GM23248 (cell line): ENCODE data around the gene ACTL9. TPM values are rescaled to one million over a fixed set of nuclear protein-coding genes. Genes with fewer than 3 reads are reported as not detected.
A peak's percentile ranks its signal among the peaks of the same experiment; 100 is the strongest.

Experiments used
- DNase-seq: peaks from one replicate; pipeline ENCODE4 v3.0.0-alpha.2; 2015
- H2AFZ ChIP-seq: fragments of 200-600 bp; sonication (generic); 2 replicates; pipeline ENCODE4 v1.6.1; 2016; ENCODE audit warnings: antibody characterized with exemption
- H3F3A ChIP-seq: fragments of 200-600 bp; sonication (generic); 2 replicates; pipeline ENCODE4 v1.6.1; 2016; ENCODE audit warnings: mild to moderate bottlenecking, antibody characterized with exemption, mixed run types; ENCODE audit not compliant: insufficient read depth
- H3K27ac ChIP-seq: fragments of 200-600 bp; sonication (generic); 2 replicates; pipeline ENCODE4 v1.5.1; 2016; ENCODE audit warnings: mild to moderate bottlenecking
- H3K27me3 ChIP-seq: fragments of 200-600 bp; sonication (generic); replicated peaks from 2 replicates; pipeline ENCODE4 v1.6.1; 2016; ENCODE audit warnings: mild to moderate bottlenecking; ENCODE audit not compliant: insufficient read depth
- H3K36me3 ChIP-seq: fragments of 200-600 bp; sonication (generic); 2 replicates; pipeline ENCODE4 v1.6.1; 2016; ENCODE audit warnings: low read depth, mild to moderate bottlenecking
- H3K4me1 ChIP-seq: fragments of 200-600 bp; sonication (generic); 2 replicates; pipeline ENCODE4 v1.6.1; 2016; ENCODE audit warnings: mild to moderate bottlenecking; ENCODE audit not compliant: insufficient read depth
- H3K4me2 ChIP-seq: fragments of 200-600 bp; sonication (generic); one replicate; pipeline ENCODE4 v1.6.1; 2016; ENCODE audit warnings: mild to moderate bottlenecking; ENCODE audit not compliant: unreplicated experiment
- H3K4me3 ChIP-seq: fragments of 200-600 bp; sonication (generic); 2 replicates; pipeline ENCODE4 v1.5.1; 2016; ENCODE audit warnings: mild to moderate bottlenecking
- H3K79me2 ChIP-seq: fragments of 200-600 bp; sonication (generic); 2 replicates; pipeline ENCODE4 v1.6.1; 2016; ENCODE audit warnings: mild to moderate bottlenecking; ENCODE audit not compliant: insufficient read depth
- H3K9ac ChIP-seq: fragments of 200-600 bp; sonication (generic); 2 replicates; pipeline ENCODE4 v1.6.1; 2016; ENCODE audit warnings: mild to moderate bottlenecking
- H3K9me2 ChIP-seq: fragments of 200-600 bp; sonication (generic); 2 replicates; pipeline ENCODE4 v1.6.1; 2016; ENCODE audit warnings: mixed run types, mild to moderate bottlenecking, moderate library complexity; ENCODE audit not compliant: insufficient read depth
- H3K9me3 ChIP-seq: fragments of 200-600 bp; sonication (generic); one replicate; pipeline ENCODE4 v1.6.1; 2017; ENCODE audit warnings: low read depth
- H4K20me1 ChIP-seq: fragments of 200-600 bp; sonication (generic); 2 replicates; pipeline ENCODE4 v1.6.0; 2016; ENCODE audit not compliant: insufficient read depth
- EZH2 ChIP-seq: fragments of 200-600 bp; sonication (generic); IDR thresholded peaks from 2 replicates; pipeline ENCODE4 v1.6.1; 2018; ENCODE audit warnings: antibody characterized with exemption, mild to moderate bottlenecking; ENCODE audit not compliant: insufficient read depth, poor library complexity, severe bottlenecking
- EZH2phosphoT487 ChIP-seq: fragments of 200-600 bp; sonication (generic); IDR thresholded peaks from 2 replicates; pipeline ENCODE4 v1.6.1; 2018; ENCODE audit warnings: antibody characterized with exemption, moderate library complexity, mild to moderate bottlenecking, low read depth; ENCODE audit not compliant: insufficient read depth
- WGBS, 2 experiments: methylation state at CpG; one replicate each; pipeline ENCODE4 v1.1.6; 2015 to 2017; ENCODE audit warnings: low lambda C conversion rate in 2 of 2, low coverage in 1 of 2; ENCODE audit errors: missing lambda C conversion rate in 2 of 2; 5-methylcytosine and 5-hydroxymethylcytosine counted together
- in situ Hi-C: fragments of 300-500 bp; cut with MboI; formaldehyde crosslinking; loops from 2 replicates; pipeline ENCODE4 v1.15.0; 2020
- polyA plus RNA-seq: library from polyadenylated mRNA; unstranded; fragments of >200 nt; fragmentation: Nextera tagmentation; extraction: Ambion mirVana; gene quantifications from 2 replicates; pipeline ENCODE4 v1.2.1, GENCODE V29; 2016
- total RNA-seq: library from RNA; depleted of rRNA; stranded (reverse); fragments of >200 nt; shearing (Covaris generic); gene quantifications from 2 replicates; pipeline ENCODE4 v1.2.3, GENCODE V29; 2014; rRNA removed

ACTL9 gene
- total and polyA plus RNA-seq, 2 experiments from 2014 or later: not detected

DNA sequence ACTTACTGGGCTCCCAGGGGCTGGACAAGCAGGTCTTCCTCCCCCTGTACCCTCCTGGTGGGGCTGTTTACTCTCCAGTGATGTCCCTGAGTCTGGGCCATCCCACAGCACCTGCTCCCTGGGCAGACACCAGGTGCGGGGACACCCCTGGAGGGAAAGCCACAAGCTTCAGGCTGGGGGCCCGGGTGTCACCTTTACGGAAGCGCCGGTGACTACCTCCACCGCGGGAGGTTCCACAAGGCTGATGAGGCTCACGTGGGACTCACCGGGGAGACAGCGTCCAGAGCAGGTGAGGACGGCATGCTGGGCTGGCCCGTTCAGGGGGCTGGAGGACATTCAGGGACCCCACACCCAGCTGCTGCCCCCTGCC, 43.3 kb downstream of the ACTL9 start:
- in situ Hi-C loops: no loop called here
- Histone ChIP-seq H2AFZ (no peak overlapping the region), H3K79me2 (no peaks in the 10 kb centered on the region), H3K4me3 (no peak overlapping the region), H3K9me3 (no peaks in the 10 kb centered on the region), H3K9ac (no peak overlapping the region), H3K4me2 (no peak overlapping the region), H3K27me3 (peaks cover 10% of the 10 kb centered on the region), H3F3A (no peaks in the 10 kb centered on the region), H3K4me1 (peaks cover 2% of the 10 kb centered on the region), H3K36me3 (no peaks in the 10 kb centered on the region), H4K20me1 (no peaks in the 10 kb centered on the region), H3K9me2 (no peaks in the 10 kb centered on the region), H3K27ac (no peak overlapping the region)
- 76 to 77% methylated on average over 11 to 12 of the region's 12 CpGs for WGBS, 2 experiments
- TF ChIP-seq EZH2 (no peak), EZH2phosphoT487 (no peak)
- DNase-seq: no peak

DNA sequence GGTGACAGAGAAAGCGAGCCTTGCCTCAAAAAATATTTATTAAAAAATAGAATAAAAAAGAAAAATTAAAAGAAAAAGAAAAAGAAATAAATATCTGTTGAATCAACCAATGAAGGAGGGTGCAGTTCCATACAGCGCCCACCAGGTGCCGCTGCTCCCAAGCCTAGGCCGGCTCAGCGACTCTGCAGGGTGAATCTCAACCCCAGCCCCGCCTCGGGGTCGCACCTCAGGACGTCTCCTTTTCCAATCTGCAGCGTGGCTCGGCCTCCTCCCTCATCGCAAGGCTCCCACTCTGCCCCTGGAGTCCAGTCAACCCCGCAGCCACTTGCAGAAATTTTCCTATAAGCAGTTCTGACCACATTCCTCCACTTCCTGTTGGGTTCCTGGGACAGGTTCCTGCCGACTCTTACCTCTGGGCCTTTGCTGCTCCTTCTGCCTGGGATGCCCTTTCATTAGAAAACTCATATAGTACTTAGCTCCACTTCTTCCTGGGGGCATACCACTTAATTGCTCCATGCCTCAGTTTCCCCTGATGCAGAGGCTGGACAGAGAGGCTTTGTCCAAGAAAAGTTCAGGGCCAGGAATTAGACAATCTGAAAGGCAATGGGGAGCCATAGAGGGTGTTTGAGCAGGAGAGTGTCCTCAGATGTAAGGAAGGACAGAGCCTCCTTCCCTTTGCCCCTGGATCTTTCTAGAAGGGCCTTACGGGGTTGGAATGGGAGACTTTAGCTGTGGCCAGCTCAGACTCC, 43.8 kb downstream of the ACTL9 start:
- H3K79me2 ChIP-seq: no peaks in the 10 kb centered on the region
- peak overlapping the region; percentile 39 for H3K4me3 ChIP-seq
- no peaks in the 10 kb centered on the region for H3K9me3 ChIP-seq
- H3K27me3 ChIP-seq: peaks cover 10% of the 10 kb centered on the region
- no peak overlapping the region for H3K9ac ChIP-seq
- 3 to 4% methylated on average over 15 of the region's 15 CpGs for WGBS, 2 experiments
- peak overlapping the region; percentile 67 for H3K4me2 ChIP-seq
- no peaks in the 10 kb centered on the region for H3K36me3 ChIP-seq
- in situ Hi-C loops: no loop called here
- peak overlapping the region; percentile 52 for H2AFZ ChIP-seq
- no peaks in the 10 kb centered on the region for H4K20me1 ChIP-seq
- no peaks in the 10 kb centered on the region; the same call in 1 of the 2 replicates for H3F3A ChIP-seq
- H3K9me2 ChIP-seq: no peaks in the 10 kb centered on the region
- DNase-seq: peak; percentile 64
- peaks cover 6% of the 10 kb centered on the region for H3K4me1 ChIP-seq
- no peak overlapping the region for H3K27ac ChIP-seq
- TF ChIP-seq EZH2phosphoT487 (no peak), EZH2 (no peak)

- Histone ChIP-seq H3K9ac (no peak overlapping the region), H3K9me2 (no peaks in the 10 kb centered on the region), H3K4me3 (no peak overlapping the region), H3K4me2 (no peak overlapping the region), H3F3A (no peaks in the 10 kb centered on the region; the same call in 1 of the 2 replicates), H2AFZ (no peak overlapping the region), H3K79me2 (no peaks in the 10 kb centered on the region), H3K4me1 (peaks cover 6% of the 10 kb centered on the region), H3K9me3 (no peaks in the 10 kb centered on the region), H4K20me1 (no peaks in the 10 kb centered on the region), H3K36me3 (no peaks in the 10 kb centered on the region), H3K27me3 (peaks cover 5% of the 10 kb centered on the region; the same call in 1 of the 2 replicates), H3K27ac (no peak overlapping the region)
- WGBS, 2 experiments: 62 to 69% methylated on average over 6 of the region's 6 CpGs
- in situ Hi-C loops: no loop called here
- no peak for DNase-seq
- no peak for TF ChIP-seq EZH2phosphoT487
- TF ChIP-seq EZH2: no peak
These were observed 50.4 kb downstream of the ACTL9 start for GRCh38 chr19:8648240-8648639.

Other genes with a start within 250 kb of the ACTL9 start
- gene PRAM1, start 196.2 kb downstream of the ACTL9 start, total RNA-seq: not detected in 2 replicates
- gene PRAM1, start 196.2 kb downstream of the ACTL9 start, polyA plus RNA-seq: not detected in 2 replicates
- 1.8 and 2.0 TPM in 2 replicates for gene ZNF414, start 184.6 kb downstream of the ACTL9 start, total RNA-seq
- gene ZNF414, start 184.6 kb downstream of the ACTL9 start, polyA plus RNA-seq: 13.0 and 13.8 TPM in 2 replicates
- gene MYO1F, start 121.4 kb downstream of the ACTL9 start, total RNA-seq: 0.54 and 9.0 TPM in 2 replicates
- 1.1 and 1.6 TPM in 2 replicates for gene MYO1F, start 121.4 kb downstream of the ACTL9 start, polyA plus RNA-seq
- 12.2 and 12.9 TPM in 2 replicates for gene ADAMTS10, start 88.1 kb downstream of the ACTL9 start, total RNA-seq
- gene ADAMTS10, start 88.1 kb downstream of the ACTL9 start, polyA plus RNA-seq: 3.5 and 4.3 TPM in 2 replicates
- gene NFILZ, start 68.2 kb downstream of the ACTL9 start, total RNA-seq: not detected in 2 replicates
- gene NFILZ, start 68.2 kb downstream of the ACTL9 start, polyA plus RNA-seq: not detected in 2 replicates
- gene OR2Z1, start 22.8 kb upstream of the ACTL9 start, total RNA-seq: not detected in 2 replicates
- not detected in 2 replicates for gene OR2Z1, start 22.8 kb upstream of the ACTL9 start, polyA plus RNA-seq
- gene ZNF558, start 133.5 kb upstream of the ACTL9 start, total RNA-seq: 20.9 and 21.6 TPM in 2 replicates
- 13.3 and 13.6 TPM in 2 replicates for gene ZNF558, start 133.5 kb upstream of the ACTL9 start, polyA plus RNA-seq
- gene MBD3L1, start 133.6 kb upstream of the ACTL9 start, total RNA-seq: not detected in 2 replicates
- not detected in 2 replicates for gene MBD3L1, start 133.6 kb upstream of the ACTL9 start, polyA plus RNA-seq